ENCODE measurements around the gene SRP9.

DNA sequence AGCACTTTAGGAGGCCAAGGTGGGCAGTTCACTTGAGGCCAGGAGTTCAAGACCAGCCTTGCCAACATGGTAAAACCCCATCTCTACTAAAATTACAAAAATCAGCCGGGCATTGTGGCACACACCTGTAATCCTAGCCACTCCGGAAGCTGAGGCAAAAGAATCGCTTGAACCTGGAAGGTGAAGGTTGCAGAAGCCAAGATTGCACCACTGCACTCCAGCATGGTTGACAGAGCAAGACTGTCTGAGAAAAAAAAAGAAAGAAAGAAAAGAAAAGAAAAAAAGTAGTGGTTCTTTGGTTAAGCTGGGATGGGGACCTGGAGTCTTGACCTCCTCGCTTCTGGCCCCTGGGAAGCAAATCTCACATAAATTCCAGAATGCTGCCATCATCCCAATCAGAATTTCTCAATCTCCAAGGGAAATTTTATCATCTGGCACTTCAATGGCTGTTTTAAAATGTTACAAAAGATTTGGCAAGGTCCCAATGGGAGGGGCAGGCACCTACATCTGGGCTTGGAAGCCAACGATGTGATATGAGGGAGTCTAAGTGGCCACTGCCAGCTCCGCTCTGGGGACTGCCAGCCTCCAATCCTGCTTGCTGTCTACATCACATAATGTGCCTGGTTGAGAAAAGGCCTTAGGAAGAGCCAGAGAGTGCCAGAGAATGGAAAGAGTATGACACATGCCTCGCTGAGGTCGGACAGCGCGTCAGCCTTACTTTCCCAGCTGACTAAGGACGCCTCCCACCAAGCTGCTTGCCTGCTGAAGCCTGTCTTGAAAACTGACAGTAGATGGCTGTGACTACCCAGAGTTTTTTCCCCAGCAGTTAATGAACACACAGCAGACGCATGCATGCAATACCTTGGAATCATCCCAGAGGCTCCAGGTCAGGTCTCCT is 42.1 kb upstream of the SRP9 start:
- TF ChIP-seq POLR2A (IDR thresholded peaks at IDR 0.05; ENCODE audit: low read length) (no peak), GATA1 (IDR thresholded peaks at IDR 0.05; ENCODE audit: low read depth, low read length) (no peak)
